Prostate gland (tissue), 2 donors: ENCODE results near the gene NAALADL2. TPM values are rescaled to one million over a fixed set of nuclear protein-coding genes. Genes with fewer than 3 reads are reported as not detected.

Experiments used
- DNase-seq: peaks from one replicate; pipeline ENCODE4 v3.0.0-alpha.2; 2019; ENCODE audit warnings: low spot score
- H3K27ac ChIP-seq, 2 donors: fragments of 200-600 bp; sonication (generic); 2 replicates each; pipeline ENCODE4 v1.5.1; 2017 to 2019
- H3K27me3 ChIP-seq: fragments of 200-600 bp; sonication (generic); replicated peaks from 2 replicates; pipeline ENCODE4 v1.5.1; 2019; ENCODE audit not compliant: insufficient read depth
- H3K36me3 ChIP-seq, 2 donors: fragments of 200-600 bp; sonication (generic); 1 replicate in 1 of 2; 2 replicates in 1 of 2; pipeline versions ENCODE4 v1.5.1 to v1.8.1; 2017 to 2019
- H3K4me1 ChIP-seq: fragments of 200-600 bp; sonication (generic); replicated peaks from 2 replicates; pipeline ENCODE4 v1.5.1; 2019
- H3K4me3 ChIP-seq, 2 donors: fragments of 200-600 bp; sonication (generic); 2 replicates each; pipeline ENCODE4 v1.5.1; 2017 to 2019
- H3K9me3 ChIP-seq: fragments of 200-600 bp; sonication (generic); 2 replicates; pipeline ENCODE4 v1.5.1; 2017
- POLR2A ChIP-seq: fragments of 450-650 bp; IDR thresholded peaks from one replicate; pipeline ENCODE4 v1.6.1; 2016; ENCODE audit warnings: antibody characterized with exemption, mild to moderate bottlenecking
- POLR2AphosphoS5 ChIP-seq: sonication (generic); formaldehyde crosslinking; IDR thresholded peaks from one replicate; pipeline ENCODE4 v1.6.1; 2017; ENCODE audit warnings: antibody characterized with exemption
- WGBS: methylation state at CpG from one replicate; pipeline ENCODE4 v1.1.5; 2018; 5-methylcytosine and 5-hydroxymethylcytosine counted together
- intact Hi-C: fragments of 100-400 bp; cut with DNase I; formaldehyde crosslinking; loops from one replicate; pipeline ENCODE4 v1.14.2; 2022
- total RNA-seq, 2 donors: library from RNA; depleted of rRNA; stranded (reverse); fragments of >200 nt; gene quantifications; one replicate each; pipeline ENCODE4 v1.1.0, GENCODE V29; 2016
- TF ChIP-seq, protein P1 (sequence below), 4 experiments: fragments of 200-600 bp in 2 of 4; fragments of 450-650 bp in 2 of 4; sonication (generic) in 2 of 4; IDR thresholded peaks; 1 replicate in 3 of 4; 2 replicates in 1 of 4; pipeline ENCODE4 v1.5.1; 2016 to 2019; ENCODE audit warnings: antibody characterized with exemption in 4 of 4, mild to moderate bottlenecking in 2 of 4, moderate library complexity in 2 of 4

NAALADL2 gene
- total RNA-seq, 2 donors from 2014 or later: 12.2 to 20.2 TPM

DNA sequence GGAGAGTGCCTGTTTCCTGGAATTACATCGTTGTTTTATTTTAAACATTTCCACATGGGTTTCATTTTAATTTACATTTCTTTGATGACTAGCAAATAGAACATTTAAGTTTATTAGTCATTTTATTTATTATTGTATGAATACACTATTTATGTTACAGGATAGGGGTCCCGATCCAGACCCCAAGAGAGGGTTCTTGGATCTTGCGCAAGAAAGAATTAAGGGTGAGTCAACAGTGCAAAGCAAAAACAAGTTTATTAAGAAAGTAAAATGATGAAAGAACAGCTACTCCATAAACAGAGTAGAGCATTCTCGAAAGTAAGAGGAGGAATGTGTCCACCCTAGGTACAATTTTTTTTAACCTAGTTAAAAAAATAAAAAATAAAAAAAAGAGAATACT lies 539.5 kb downstream of the NAALADL2 start:
- no peak for DNase-seq
- no peaks in the 10 kb centered on the region for H3K36me3 ChIP-seq
- WGBS: 47% methylated on average over 4 of the region's 4 CpGs
- TF ChIP-seq, protein P1, sequence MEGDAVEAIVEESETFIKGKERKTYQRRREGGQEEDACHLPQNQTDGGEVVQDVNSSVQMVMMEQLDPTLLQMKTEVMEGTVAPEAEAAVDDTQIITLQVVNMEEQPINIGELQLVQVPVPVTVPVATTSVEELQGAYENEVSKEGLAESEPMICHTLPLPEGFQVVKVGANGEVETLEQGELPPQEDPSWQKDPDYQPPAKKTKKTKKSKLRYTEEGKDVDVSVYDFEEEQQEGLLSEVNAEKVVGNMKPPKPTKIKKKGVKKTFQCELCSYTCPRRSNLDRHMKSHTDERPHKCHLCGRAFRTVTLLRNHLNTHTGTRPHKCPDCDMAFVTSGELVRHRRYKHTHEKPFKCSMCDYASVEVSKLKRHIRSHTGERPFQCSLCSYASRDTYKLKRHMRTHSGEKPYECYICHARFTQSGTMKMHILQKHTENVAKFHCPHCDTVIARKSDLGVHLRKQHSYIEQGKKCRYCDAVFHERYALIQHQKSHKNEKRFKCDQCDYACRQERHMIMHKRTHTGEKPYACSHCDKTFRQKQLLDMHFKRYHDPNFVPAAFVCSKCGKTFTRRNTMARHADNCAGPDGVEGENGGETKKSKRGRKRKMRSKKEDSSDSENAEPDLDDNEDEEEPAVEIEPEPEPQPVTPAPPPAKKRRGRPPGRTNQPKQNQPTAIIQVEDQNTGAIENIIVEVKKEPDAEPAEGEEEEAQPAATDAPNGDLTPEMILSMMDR (IDR thresholded peaks at IDR 0.05): no peak
- TF ChIP-seq POLR2AphosphoS5: no peak
- TF ChIP-seq POLR2A: no peak
- no peaks in the 10 kb centered on the region for H3K27me3 ChIP-seq
- H3K27ac ChIP-seq: no peak overlapping the region
- no peak overlapping the region for H3K4me3 ChIP-seq
- H3K4me1 ChIP-seq: no peaks in the 10 kb centered on the region
- no peaks in the 10 kb centered on the region for H3K9me3 ChIP-seq
- intact Hi-C loops: no loop called here

DNA sequence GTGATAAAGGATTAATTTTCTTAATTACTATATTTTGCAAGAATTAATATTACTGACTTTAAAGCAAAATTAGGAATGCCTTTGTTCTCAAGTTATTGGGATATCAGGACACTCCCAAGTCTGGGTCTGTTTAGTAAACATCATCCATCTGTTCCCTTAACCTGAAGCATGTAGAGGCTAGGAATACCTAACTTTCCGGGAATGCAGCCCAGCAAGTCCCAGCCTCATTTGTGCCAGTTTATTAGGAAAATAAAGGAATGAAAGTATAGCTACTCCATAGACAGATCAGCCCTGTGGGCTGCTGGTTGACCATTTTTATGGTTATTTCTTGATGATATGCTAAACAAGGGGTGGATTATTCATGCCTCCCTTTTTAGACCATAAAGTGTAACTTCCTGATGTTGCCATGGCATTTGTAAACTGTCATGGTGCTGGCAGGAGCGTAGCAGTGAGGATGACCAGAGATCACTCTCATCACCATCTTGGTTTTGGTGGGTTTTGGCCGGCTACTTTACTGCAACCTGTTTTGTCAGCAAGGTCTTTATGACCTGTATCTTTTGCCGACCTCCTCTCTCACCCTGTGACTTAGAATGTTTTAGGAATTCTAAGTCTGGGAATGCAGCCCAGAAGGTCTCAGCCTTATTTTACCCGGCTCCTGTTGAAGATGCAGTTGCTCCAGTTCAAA lies 540.2 kb downstream of the NAALADL2 start:
- no peaks in the 10 kb centered on the region for H3K27me3 ChIP-seq
- no peak overlapping the region for H3K27ac ChIP-seq
- TF ChIP-seq POLR2AphosphoS5 (no peak), POLR2A (no peak)
- TF ChIP-seq, protein P1 (IDR thresholded peaks at IDR 0.05): no peak
- H3K9me3 ChIP-seq: no peaks in the 10 kb centered on the region
- H3K36me3 ChIP-seq: no peaks in the 10 kb centered on the region
- no peaks in the 10 kb centered on the region for H3K4me1 ChIP-seq
- intact Hi-C loops: no loop called here
- DNase-seq: no peak
- H3K4me3 ChIP-seq: no peak overlapping the region
- whole genome bisulfite sequencing: 62% methylated on average over 5 of the region's 5 CpGs

DNA sequence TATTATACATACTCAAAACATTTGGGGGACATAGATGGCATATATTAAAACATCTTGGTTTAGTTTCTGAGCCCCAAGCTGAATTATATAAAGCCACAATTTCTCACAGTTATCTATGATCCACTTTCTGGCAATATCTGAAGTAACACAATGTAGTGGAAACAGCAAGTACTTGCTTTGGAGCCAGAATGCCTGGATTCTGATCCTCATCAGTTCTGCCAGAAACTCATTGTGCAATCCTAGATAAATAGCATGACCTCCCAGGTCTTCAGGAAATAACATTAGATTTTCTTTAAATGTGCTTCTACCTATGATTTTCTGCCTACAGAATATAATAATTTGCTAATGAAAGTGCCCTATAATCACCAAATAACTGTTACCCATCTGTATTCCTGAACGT lies 544.9 kb downstream of the NAALADL2 start:
- H3K9me3 ChIP-seq: no peaks in the 10 kb centered on the region
- intact Hi-C loops: no loop called here
- H3K27ac ChIP-seq: no peak overlapping the region
- DNase-seq: no peak
- H3K4me1 ChIP-seq: no peaks in the 10 kb centered on the region
- no peaks in the 10 kb centered on the region for H3K36me3 ChIP-seq
- 84% methylated on average over 1 of the region's 1 CpG for WGBS
- no peaks in the 10 kb centered on the region for H3K27me3 ChIP-seq
- H3K4me3 ChIP-seq: no peak overlapping the region
- TF ChIP-seq POLR2AphosphoS5 (no peak), POLR2A (no peak)
- TF ChIP-seq, protein P1 (IDR thresholded peaks at IDR 0.05): no peak

DNA sequence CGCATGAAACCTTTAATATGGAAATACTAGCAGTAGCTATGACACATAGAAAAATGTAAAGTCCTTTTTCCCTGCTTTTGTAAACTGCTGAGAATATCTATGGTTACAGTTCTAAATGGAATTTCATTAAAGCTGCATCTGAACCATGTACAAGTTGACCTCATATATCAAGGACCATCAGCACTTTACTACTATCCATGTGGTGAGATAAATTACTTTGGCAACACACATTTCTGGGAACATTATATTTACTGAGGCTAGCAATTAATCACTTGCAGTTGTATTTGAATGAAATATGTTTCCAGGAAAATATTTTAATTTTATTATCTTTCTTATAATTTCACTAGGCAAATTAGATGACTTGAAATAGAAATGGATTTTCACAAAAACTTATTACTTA lies 545.5 kb downstream of the NAALADL2 start:
- 93% methylated on average over 1 of the region's 1 CpG for WGBS
- Histone ChIP-seq H3K9me3 (no peaks in the 10 kb centered on the region), H3K27ac (no peak overlapping the region), H3K36me3 (no peaks in the 10 kb centered on the region), H3K4me1 (no peaks in the 10 kb centered on the region), H3K27me3 (no peaks in the 10 kb centered on the region), H3K4me3 (no peak overlapping the region)
- DNase-seq: no peak
- intact Hi-C loops: no loop called here
- TF ChIP-seq, protein P1 (IDR thresholded peaks at IDR 0.05): no peak
- TF ChIP-seq POLR2AphosphoS5 (no peak), POLR2A (no peak)

DNA sequence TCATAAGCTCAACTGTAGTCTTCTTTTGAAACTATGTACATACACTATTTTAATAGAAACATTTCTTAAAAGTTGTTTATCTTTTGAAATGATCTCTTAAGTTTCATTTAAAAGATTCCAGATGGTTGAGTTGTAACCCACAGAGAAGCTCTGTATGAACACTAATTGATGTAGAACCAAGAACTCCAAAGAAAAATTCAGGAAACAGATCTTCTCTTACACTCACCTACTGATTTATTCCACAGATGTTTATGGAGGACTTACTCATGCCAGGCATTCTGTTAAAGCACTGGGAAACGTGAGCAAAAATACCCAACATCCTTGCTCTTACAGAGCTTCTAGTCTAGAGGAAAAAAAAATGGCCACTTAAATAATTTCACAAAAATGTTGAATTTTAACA lies 551.1 kb downstream of the NAALADL2 start:
- TF ChIP-seq POLR2AphosphoS5 (no peak), POLR2A (no peak)
- TF ChIP-seq, protein P1 (IDR thresholded peaks at IDR 0.05): no peak
- DNase-seq: no peak
- H3K9me3 ChIP-seq: no peaks in the 10 kb centered on the region
- intact Hi-C loops: no loop called here
- 74% methylated on average over 1 of the region's 1 CpG for WGBS
- no peak overlapping the region for H3K4me3 ChIP-seq
- H3K4me1 ChIP-seq: no peaks in the 10 kb centered on the region
- no peak overlapping the region for H3K27ac ChIP-seq
- H3K27me3 ChIP-seq: no peaks in the 10 kb centered on the region
- H3K36me3 ChIP-seq: no peaks in the 10 kb centered on the region
